ENCODE measurements around the gene VSIG8. TPM values are rescaled to one million over a fixed set of nuclear protein-coding genes. Genes with fewer than 3 reads are reported as not detected.

The VSIG8 gene
- total RNA-seq, 2 experiments from 2014 or later, result not detected

DNA sequence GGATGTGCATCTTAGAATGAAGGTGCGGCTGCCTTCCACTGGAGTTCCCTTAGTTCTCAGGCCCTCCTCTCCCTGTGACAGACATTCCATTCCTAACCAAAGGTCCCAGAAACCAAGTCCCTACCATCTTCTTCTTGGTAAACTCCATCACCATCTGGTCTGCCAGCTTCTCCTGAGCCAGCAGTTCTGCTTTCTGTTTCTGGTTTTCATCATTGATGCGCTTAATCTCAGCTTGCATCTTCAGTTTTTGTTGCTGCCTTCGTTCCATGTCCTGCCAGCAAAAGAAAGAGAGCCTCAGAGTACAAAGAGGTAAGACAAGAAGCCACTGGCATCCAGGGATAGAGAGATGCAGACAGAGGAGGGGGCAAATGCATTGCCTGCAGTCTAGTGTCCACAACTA is 18.0 kb upstream of the VSIG8 start:
- Mint-ChIP-seq H3K27ac (no peak overlapping the region), H3K36me3 (ENCODE audit: low read depth) (no peaks in the 10 kb centered on the region), H3K9me3 (no peaks in the 10 kb centered on the region), H3K4me1 (ENCODE audit: low read depth) (no peaks in the 10 kb centered on the region), H3K4me3 (no peak overlapping the region), H3K27me3 (no peaks in the 10 kb centered on the region)
- intact Hi-C loops (cut with DNase I, micrococcal nuclease), result loop anchor here in 1 of 2 experiments (10.0 kb wide), 1 partner anchor 666 kb away; no protein-coding TSS in a partner anchor
- ChIA-PET CTCF (interaction anchor here (1.5 kb wide), 1 partner anchor 12 kb away, joined by 5 read pairs; no protein-coding TSS in a partner anchor), POLR2A (interaction anchor here (0.7 to 0.9 kb wide), 2 partner anchors 24 to 82 kb away, joined by 3 to 4 read pairs; no protein-coding TSS in a partner anchor)
- ATAC-seq (ENCODE audit: poor library complexity), result no peak
- H3K27me3 ChIP-seq (ENCODE audit: control insufficient read depth in 1 of 2, insufficient read depth in 2 of 2, low read length in 2 of 2), result no peaks in the 10 kb centered on the region
- H3K9me3 ChIP-seq (ENCODE audit: control insufficient read depth in 1 of 2, insufficient read depth in 1 of 2, low read length in 2 of 2), result no peaks in the 10 kb centered on the region
- H3K36me3 ChIP-seq (ENCODE audit: insufficient read depth, low read length), result no peaks in the 10 kb centered on the region
- H3K27ac ChIP-seq (ENCODE audit: low read depth in 1 of 2, low read length in 2 of 2), result no peak overlapping the region
- H3K4me3 ChIP-seq (ENCODE audit: low read length), result no peak overlapping the region
- DNase-seq, result no peak
- no peak for TF ChIP-seq CTCF (IDR thresholded peaks at IDR 0.05)
- H3K4me1 ChIP-seq (ENCODE audit: insufficient read depth, low read length), result peaks cover 6% of the 10 kb centered on the region

- CTCF ChIA-PET, result interaction anchor here (1.5 kb wide), 2 partner anchors 9 to 12 kb away, joined by 3 to 5 read pairs; no protein-coding TSS in a partner anchor
- TF ChIP-seq CTCF (IDR thresholded peaks at IDR 0.05), result no peak
- Histone ChIP-seq H3K27ac (ENCODE audit: low read depth in 1 of 2, low read length in 2 of 2) (no peak overlapping the region), H3K36me3 (ENCODE audit: insufficient read depth, low read length) (no peaks in the 10 kb centered on the region), H3K4me1 (ENCODE audit: insufficient read depth, low read length) (peaks cover 6% of the 10 kb centered on the region), H3K4me3 (ENCODE audit: low read length) (no peak overlapping the region), H3K9me3 (ENCODE audit: control insufficient read depth in 1 of 2, insufficient read depth in 1 of 2, low read length in 2 of 2) (no peaks in the 10 kb centered on the region), H3K27me3 (ENCODE audit: control insufficient read depth in 1 of 2, insufficient read depth in 2 of 2, low read length in 2 of 2) (no peaks in the 10 kb centered on the region)
- Mint-ChIP-seq H3K4me1 (ENCODE audit: low read depth) (no peaks in the 10 kb centered on the region), H3K9me3 (no peaks in the 10 kb centered on the region), H3K4me3 (no peak overlapping the region), H3K27ac (no peak overlapping the region), H3K27me3 (no peaks in the 10 kb centered on the region), H3K36me3 (ENCODE audit: low read depth) (no peaks in the 10 kb centered on the region)
- DNase-seq (peak in 2 of 14 experiments; percentile 38 to 45), ATAC-seq (ENCODE audit: poor library complexity) (no peak)
- intact Hi-C loops (cut with DNase I, micrococcal nuclease), result loop anchor here in 1 of 2 experiments (10.0 kb wide), 1 partner anchor 665 kb away; no protein-coding TSS in a partner anchor
- POLR2A ChIA-PET, result interaction anchor here (0.7 to 0.9 kb wide), 2 partner anchors 24 to 82 kb away, joined by 3 to 4 read pairs; no protein-coding TSS in a partner anchor
Observed at GRCh38 chr1:159879977-159880376, 17.5 kb upstream of the VSIG8 start.

DNA sequence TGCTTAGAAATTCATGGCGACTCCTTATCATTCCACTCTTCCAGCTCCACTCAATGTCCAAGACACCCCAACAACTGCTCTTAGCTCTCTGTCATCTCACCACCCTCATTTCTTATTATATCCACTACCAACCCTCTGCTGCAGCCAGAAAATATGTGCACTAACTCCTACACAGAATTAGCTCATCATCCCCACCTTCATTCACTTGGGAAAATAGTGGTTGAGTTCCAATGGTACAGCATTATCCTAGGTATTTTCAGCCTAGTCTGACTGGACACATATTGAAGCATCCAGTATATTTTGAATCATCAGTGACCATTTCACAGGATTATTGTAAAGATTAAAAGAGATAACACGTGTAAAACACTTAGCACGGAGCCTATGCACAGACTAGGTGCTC is 16.7 kb upstream of the VSIG8 start:
- intact Hi-C loops (cut with DNase I, micrococcal nuclease), result no loop called here
- H3K27me3 ChIP-seq (ENCODE audit: control insufficient read depth in 1 of 2, insufficient read depth in 2 of 2, low read length in 2 of 2), result no peaks in the 10 kb centered on the region
- ChIA-PET POLR2A (interaction anchor here (0.9 kb wide), 1 partner anchor 81 kb away, joined by 4 read pairs; no protein-coding TSS in a partner anchor), CTCF (interaction anchor here (1.5 kb wide), 2 partner anchors 9 to 13 kb away, joined by 3 to 5 read pairs; no protein-coding TSS in a partner anchor)
- no peak overlapping the region for H3K4me3 ChIP-seq (ENCODE audit: low read length)
- TF ChIP-seq CTCF (IDR thresholded peaks at IDR 0.05), result no peak
- Mint-ChIP-seq H3K9me3 (no peaks in the 10 kb centered on the region), H3K36me3 (ENCODE audit: low read depth) (no peaks in the 10 kb centered on the region), H3K27me3 (no peaks in the 10 kb centered on the region), H3K4me1 (ENCODE audit: low read depth) (no peaks in the 10 kb centered on the region), H3K4me3 (no peak overlapping the region), H3K27ac (no peak overlapping the region)
- H3K27ac ChIP-seq (ENCODE audit: low read depth in 1 of 2, low read length in 2 of 2), result no peak overlapping the region
- H3K9me3 ChIP-seq (ENCODE audit: control insufficient read depth in 1 of 2, insufficient read depth in 1 of 2, low read length in 2 of 2), result no peaks in the 10 kb centered on the region
- DNase-seq (no peak), ATAC-seq (ENCODE audit: poor library complexity) (no peak)
- H3K4me1 ChIP-seq (ENCODE audit: insufficient read depth, low read length), result peaks cover 6% of the 10 kb centered on the region
- no peaks in the 10 kb centered on the region for H3K36me3 ChIP-seq (ENCODE audit: insufficient read depth, low read length)

Data from CD4-positive, alpha-beta T cell (primary cell).